NB4 (cell line): Measurements from ENCODE around the gene ASB1.

ENCODE experiments used
- DNase-seq: peaks from one replicate; pipeline ENCODE4 v3.0.0; 2010; ENCODE audit warnings: low read depth
- H3K4me3 ChIP-seq: one replicate; pipeline ENCODE4 v1.5.1; 2011; ENCODE audit warnings: mild to moderate bottlenecking, low read depth, low read length, moderate library complexity
- CTCF ChIP-seq: IDR thresholded peaks from one replicate; pipeline ENCODE4 v1.5.1; 2012; ENCODE audit warnings: low read depth, low read length
- MAX ChIP-seq: IDR thresholded peaks from 2 replicates; pipeline ENCODE4 v1.6.1; 2011; ENCODE audit warnings: low read depth, low read length
- MYC ChIP-seq: IDR thresholded peaks from 2 replicates; pipeline ENCODE4 v1.6.1; 2011; ENCODE audit warnings: low read depth, low read length
- POLR2A ChIP-seq: IDR thresholded peaks from 2 replicates; pipeline ENCODE4 v1.6.1; 2011; ENCODE audit warnings: mild to moderate bottlenecking; ENCODE audit not compliant: insufficient read length; ENCODE audit errors: extremely low read depth

ASB1 gene

GRCh38 chr2:238457927-238458324 is 31.2 kb downstream of the ASB1 start:
- TF ChIP-seq POLR2A = no peak
- H3K4me3 ChIP-seq = no peak overlapping the region
- no peak for DNase-seq

- TF ChIP-seq MAX = no peak
- no peak for TF ChIP-seq MYC
- TF ChIP-seq POLR2A = no peak
- TF ChIP-seq CTCF = no peak
- no peak for DNase-seq
- H3K4me3 ChIP-seq = no peak overlapping the region
Measured at GRCh38 chr2:238458651-238459050, 31.9 kb downstream of the ASB1 start.

GRCh38 chr2:238459081-238459629 is 32.4 kb downstream of the ASB1 start:
- TF ChIP-seq MAX (no peak), CTCF (no peak)
- H3K4me3 ChIP-seq = no peak overlapping the region
- no peak for DNase-seq

- no peak overlapping the region for H3K4me3 ChIP-seq
- TF ChIP-seq CTCF (no peak), MAX (no peak), MYC (no peak), POLR2A (no peak)
- DNase-seq = no peak
Measured at GRCh38 chr2:238461051-238461450, 34.3 kb downstream of the ASB1 start.

GRCh38 chr2:238461491-238461890 is 34.8 kb downstream of the ASB1 start:
- TF ChIP-seq CTCF (no peak), MYC (no peak), MAX (no peak), POLR2A (no peak)

GRCh38 chr2:238461916-238462315 is 35.2 kb downstream of the ASB1 start:
- no peak for TF ChIP-seq MYC
- TF ChIP-seq CTCF = no peak
- TF ChIP-seq MAX = no peak
- no peak for TF ChIP-seq POLR2A
- no peak for DNase-seq

More at GRCh38 chr2:238461491-238461890, 34.8 kb downstream of the ASB1 start:
- DNase-seq = no peak
- no peak overlapping the region for H3K4me3 ChIP-seq

More at GRCh38 chr2:238461916-238462315, 35.2 kb downstream of the ASB1 start:
- no peak overlapping the region for H3K4me3 ChIP-seq
